Esophagus squamous epithelium (tissue), 5 donors: Measurements from ENCODE around the gene EZH2. TPM values are rescaled to one million over a fixed set of nuclear protein-coding genes. Genes with fewer than 3 reads are reported as not detected.

ENCODE experiments used
- DNase-seq: peaks from one replicate; lab custom pipeline; 2025; lab: John Stamatoyannopoulos, UW
- H3K27ac ChIP-seq, 4 donors: fragments of 200-600 bp; sonication (generic); one replicate each; pipeline ENCODE4 v1.5.1; 2016 to 2019; ENCODE audit warnings: mild to moderate bottlenecking in 1 of 4
- H3K27me3 ChIP-seq, 4 donors: fragments of 200-600 bp; sonication (generic); 1 replicate in 3 of 4; 2 replicates in 1 of 4; pipeline versions ENCODE4 v1.5.1 to v1.6.0; 2017 to 2021; ENCODE audit warnings: antibody characterized with exemption in 1 of 4
- H3K36me3 ChIP-seq, 3 donors: fragments of 200-600 bp; sonication (generic); one replicate each; pipeline ENCODE4 v1.5.1; 2016 to 2019
- H3K4me1 ChIP-seq, 3 donors: fragments of 200-600 bp; sonication (generic); one replicate each; pipeline ENCODE4 v1.5.1; 2017 to 2019
- H3K4me3 ChIP-seq, 4 donors: fragments of 200-600 bp; sonication (generic); 1 replicate in 3 of 4; 2 replicates in 1 of 4; pipeline ENCODE4 v1.5.1; 2016 to 2019; ENCODE audit warnings: mild to moderate bottlenecking in 2 of 4, moderate library complexity in 1 of 4
- H3K9me3 ChIP-seq, 3 donors: fragments of 200-600 bp; sonication (generic); one replicate each; pipeline ENCODE4 v1.5.1; 2016 to 2019
- POLR2A ChIP-seq, 4 donors: fragments of 450-650 bp; IDR thresholded peaks; one replicate each; pipeline ENCODE4 v1.6.1; 2017; ENCODE audit warnings: antibody characterized with exemption in 4 of 4, mild to moderate bottlenecking in 4 of 4, moderate library complexity in 3 of 4
- WGBS, 2 donors: methylation state at CpG; one replicate each; pipeline ENCODE4 v1.1.5; 2018; 5-methylcytosine and 5-hydroxymethylcytosine counted together
- intact Hi-C: fragments of 100-400 bp; cut with DNase I; formaldehyde crosslinking; loops from one replicate; pipeline ENCODE4 v1.15.0; 2022
- small RNA-seq, 4 donors: library from RNA; depleted of rRNA; stranded (forward); fragments of <200 nt; gene quantifications; one replicate each; pipeline ENCODE3, GENCODE V24; 2016
- total RNA-seq, 4 donors: library from RNA; depleted of rRNA; stranded (reverse); fragments of >200 nt; gene quantifications; one replicate each; pipeline ENCODE4 v1.1.0, GENCODE V29; 2016
- TF ChIP-seq, protein P1 (sequence below), 6 experiments: fragments of 450-650 bp in 4 of 6; fragments of 200-600 bp in 2 of 6; sonication (generic) in 2 of 6; IDR thresholded peaks; one replicate each; pipeline ENCODE4 v1.5.1; 2016 to 2019; ENCODE audit warnings: antibody characterized with exemption in 6 of 6, mild to moderate bottlenecking in 4 of 6, moderate library complexity in 4 of 6
- donor health status: DM: yes; HTN: yes; CAD: no.

EZH2 gene
- total RNA-seq, 4 donors from 2014 or later = 6.2 to 22.3 (median 12.7) TPM

DNA sequence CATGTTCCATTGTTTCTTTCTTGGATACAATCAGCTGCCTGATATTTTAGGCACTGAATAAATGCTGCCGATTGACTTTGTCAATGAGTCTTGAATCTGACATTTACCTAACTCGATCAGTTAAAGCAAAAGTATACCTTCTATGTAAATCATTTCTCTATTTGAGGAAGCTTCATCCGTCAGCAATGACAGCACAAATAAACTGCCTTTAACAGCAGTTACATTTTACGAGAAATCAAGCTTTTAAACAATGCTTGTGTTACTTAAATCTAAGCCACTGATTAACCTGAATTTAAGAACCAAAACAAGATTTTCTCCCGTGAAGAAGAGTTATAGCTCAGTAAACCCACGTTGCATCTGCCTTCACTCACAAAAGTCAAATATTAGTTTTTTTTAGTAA lies 114.1 kb downstream of the EZH2 start:
- no peak for DNase-seq
- Histone ChIP-seq H3K4me3 (no peak overlapping the region), H3K36me3 (peaks cover 0 to 98% (median 32%) of the 10 kb centered on the region in 3 donors), H3K9me3 (no peaks in the 10 kb centered on the region), H3K27me3 (no peaks in the 10 kb centered on the region), H3K4me1 (no peaks in the 10 kb centered on the region), H3K27ac (no peak overlapping the region)
- WGBS, 2 donors = 73 to 84% methylated on average over 6 of the region's 6 CpGs
- intact Hi-C loops = no loop called here
- no peak for TF ChIP-seq POLR2A (IDR thresholded peaks at IDR 0.05)
- TF ChIP-seq, protein P1, sequence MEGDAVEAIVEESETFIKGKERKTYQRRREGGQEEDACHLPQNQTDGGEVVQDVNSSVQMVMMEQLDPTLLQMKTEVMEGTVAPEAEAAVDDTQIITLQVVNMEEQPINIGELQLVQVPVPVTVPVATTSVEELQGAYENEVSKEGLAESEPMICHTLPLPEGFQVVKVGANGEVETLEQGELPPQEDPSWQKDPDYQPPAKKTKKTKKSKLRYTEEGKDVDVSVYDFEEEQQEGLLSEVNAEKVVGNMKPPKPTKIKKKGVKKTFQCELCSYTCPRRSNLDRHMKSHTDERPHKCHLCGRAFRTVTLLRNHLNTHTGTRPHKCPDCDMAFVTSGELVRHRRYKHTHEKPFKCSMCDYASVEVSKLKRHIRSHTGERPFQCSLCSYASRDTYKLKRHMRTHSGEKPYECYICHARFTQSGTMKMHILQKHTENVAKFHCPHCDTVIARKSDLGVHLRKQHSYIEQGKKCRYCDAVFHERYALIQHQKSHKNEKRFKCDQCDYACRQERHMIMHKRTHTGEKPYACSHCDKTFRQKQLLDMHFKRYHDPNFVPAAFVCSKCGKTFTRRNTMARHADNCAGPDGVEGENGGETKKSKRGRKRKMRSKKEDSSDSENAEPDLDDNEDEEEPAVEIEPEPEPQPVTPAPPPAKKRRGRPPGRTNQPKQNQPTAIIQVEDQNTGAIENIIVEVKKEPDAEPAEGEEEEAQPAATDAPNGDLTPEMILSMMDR (IDR thresholded peaks at IDR 0.05) = no peak

DNA sequence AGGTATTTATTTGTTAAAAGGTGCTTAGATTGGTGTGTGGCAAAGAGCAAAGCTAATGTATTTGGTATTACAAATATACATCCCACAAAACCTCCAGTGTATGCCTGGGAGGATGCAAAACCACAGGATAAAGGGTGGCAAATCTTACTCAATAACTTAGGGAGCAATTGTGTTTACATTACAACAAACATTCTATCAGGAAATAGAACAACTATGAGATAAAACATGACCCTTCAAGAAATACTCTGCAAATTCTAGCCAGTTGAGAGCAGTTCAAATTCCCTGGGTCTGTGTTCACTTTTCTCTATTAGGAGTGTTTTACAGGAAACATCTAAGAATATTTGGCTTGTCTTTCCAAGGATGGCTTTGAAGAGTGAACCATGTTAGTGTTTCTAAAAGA lies 120.5 kb downstream of the EZH2 start:
- TF ChIP-seq, protein P1 (IDR thresholded peaks at IDR 0.05) = no peak
- no peak for DNase-seq
- no peaks in the 10 kb centered on the region for H3K27me3 ChIP-seq
- H3K4me1 ChIP-seq = no peaks in the 10 kb centered on the region
- no peaks in the 10 kb centered on the region for H3K9me3 ChIP-seq
- no peak overlapping the region for H3K27ac ChIP-seq
- intact Hi-C loops = no loop called here
- H3K4me3 ChIP-seq = no peak overlapping the region
- H3K36me3 ChIP-seq = peaks cover 0 to 96% (median 13%) of the 10 kb centered on the region in 3 donors

DNA sequence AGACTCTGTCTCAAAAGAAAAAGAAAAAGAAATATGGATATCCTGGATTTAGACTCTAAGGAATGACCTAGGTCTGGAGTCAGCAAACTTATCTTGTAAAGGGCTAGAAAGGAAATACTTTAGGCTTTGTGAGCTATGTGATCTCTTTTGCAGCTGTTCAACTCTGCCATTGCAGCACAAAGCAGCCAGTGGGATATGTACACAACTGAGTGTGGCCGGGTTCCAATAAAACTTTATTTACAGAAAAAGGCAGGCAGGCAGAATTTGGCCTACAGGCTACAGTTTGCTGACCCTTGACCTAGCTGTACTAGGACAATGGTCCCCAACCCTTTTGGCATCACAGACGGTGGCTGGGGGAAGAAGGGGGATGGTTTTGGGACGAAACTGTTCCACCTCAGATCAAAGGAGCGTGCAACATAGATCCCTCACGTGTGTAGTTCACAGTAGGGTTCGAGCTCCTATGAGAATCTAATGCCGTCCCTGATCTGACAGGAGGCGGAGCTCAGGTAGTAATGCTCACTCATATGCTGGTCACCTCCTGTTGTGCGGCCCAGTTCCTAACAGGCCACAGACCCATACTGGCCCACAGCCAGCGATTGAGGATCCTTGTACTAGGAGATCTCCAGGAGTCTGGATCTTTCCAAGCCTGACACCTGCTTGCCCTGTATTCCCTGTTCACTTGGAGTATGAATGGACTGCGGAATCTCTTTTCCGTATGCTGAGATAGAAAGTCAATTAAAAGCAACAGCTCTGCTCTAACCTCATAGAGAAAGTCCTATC lies 122.4 kb downstream of the EZH2 start:
- TF ChIP-seq POLR2A (IDR thresholded peaks at IDR 0.05) = no peak
- TF ChIP-seq, protein P1 (IDR thresholded peaks at IDR 0.05) = no peak
- no peaks in the 10 kb centered on the region for H3K9me3 ChIP-seq
- intact Hi-C loops = no loop called here
- peaks cover 6 to 96% (median 8%) of the 10 kb centered on the region in 3 donors for H3K36me3 ChIP-seq
- no peak overlapping the region for H3K27ac ChIP-seq
- 90 to 95% methylated on average over 11 to 12 of the region's 12 CpGs for WGBS, 2 donors
- no peaks in the 10 kb centered on the region for H3K27me3 ChIP-seq
- H3K4me1 ChIP-seq = no peaks in the 10 kb centered on the region
- DNase-seq = no peak
- no peak overlapping the region for H3K4me3 ChIP-seq

Small RNA genes within 50 kb of the gene (small RNA-seq; reads per million reads assigned to genes)
- gene RF00017 = 0 reads per million in 4 donors
- 0 to 0.14 (median 0) reads per million in 4 donors for gene RN7SL569P
- 0 reads per million in 4 donors for gene RNU7-20P

Other genes with a start within 250 kb of the EZH2 start
- 10 to 100 TPM; 24.5 to 56.6 (median 45.9) TPM for gene CUL1, start 185.4 kb downstream of the EZH2 start, total RNA-seq
- gene PDIA4, start 144.2 kb upstream of the EZH2 start, total RNA-seq = 100 to 1,000 TPM in 1 of 4 donors, 10 to 100 TPM in 3; 40.6 to 105 (median 86.1) TPM
- gene ZNF786, start 206.4 kb upstream of the EZH2 start, total RNA-seq = 10 to 100 TPM in 1 of 4 donors, 1 to 10 TPM in 3; 3.5 to 11.4 (median 6.1) TPM
- 1 to 10 TPM; 1.8 to 4.8 (median 3.7) TPM for gene ZNF425, start 242.0 kb upstream of the EZH2 start, total RNA-seq